HepG2 (cell line): ENCODE results near the gene RFC1. TPM values are rescaled to one million over a fixed set of nuclear protein-coding genes. Genes with fewer than 3 reads are reported as not detected.

Experiments
- DNMT1 ChIP-seq: sonication (generic); formaldehyde crosslinking; IDR thresholded peaks from 2 replicates; pipeline ENCODE4 v1.5.1; 2020; ENCODE audit warnings: mild to moderate bottlenecking, missing genetic modification reagents
- DNMT3B ChIP-seq: conservative IDR thresholded peaks from 2 replicates; pipeline ENCODE4 v1.6.1; 2016; ENCODE audit warnings: missing biosample characterization, control low read depth
- HNRNPUL1 ChIP-seq: fragments of 200-400 bp; formaldehyde crosslinking; IDR thresholded peaks from 2 replicates; pipeline ENCODE4 v1.6.1; 2017; ENCODE audit warnings: low read depth, mild to moderate bottlenecking, low read length, moderate library complexity
- MIER3 ChIP-seq: IDR thresholded peaks from 2 replicates; pipeline ENCODE4 v1.6.1; 2016; ENCODE audit warnings: missing compliant biosample characterization, borderline replicate concordance
- MXD4 ChIP-seq: IDR thresholded peaks from 2 replicates; pipeline ENCODE4 v1.6.1; 2016; ENCODE audit warnings: mild to moderate bottlenecking, missing biosample characterization, missing genetic modification reagents
- NFE2L2 ChIP-seq: fragments of 150-350 bp; IDR thresholded peaks from 2 replicates; pipeline ENCODE4 v1.6.1; 2014; ENCODE audit warnings: low read length
- NR1H2 ChIP-seq: sonication (generic); formaldehyde crosslinking; IDR thresholded peaks from 2 replicates; pipeline ENCODE4 v1.8.1; 2022; ENCODE audit warnings: low read depth, missing genetic modification reagents, borderline replicate concordance
- NR2F6 ChIP-seq, 2 experiments: IDR thresholded peaks; 2 replicates each; pipeline ENCODE4 v1.6.1; 2016; ENCODE audit warnings: antibody characterized with exemption in 1 of 2, mild to moderate bottlenecking in 1 of 2
- YY1 ChIP-seq: IDR thresholded peaks from 2 replicates; pipeline ENCODE4 v1.6.1; 2011; ENCODE audit warnings: low read length, low read depth, moderate library complexity, mild to moderate bottlenecking; ENCODE audit not compliant: insufficient read depth, insufficient replicate concordance
- ZFY ChIP-seq: sonication (generic); formaldehyde crosslinking; IDR thresholded peaks from 2 replicates; pipeline ENCODE4 v1.4.0; 2020; ENCODE audit warnings: missing genetic modification reagents
- ZFYVE20 ChIP-seq: sonication (generic); formaldehyde crosslinking; IDR thresholded peaks from 2 replicates; pipeline ENCODE4 v1.8.0; 2023; ENCODE audit warnings: low read depth, mild to moderate bottlenecking, moderate library complexity, missing genetic modification reagents, borderline replicate concordance
- ZNF737 ChIP-seq: sonication (generic); formaldehyde crosslinking; IDR thresholded peaks from 2 replicates; pipeline ENCODE4 v1.5.0; 2020; ENCODE audit warnings: missing genetic modification reagents, mild to moderate bottlenecking, borderline replicate concordance
- polyA plus RNA-seq, 8 experiments: library from polyadenylated mRNA; depleted of rRNA in 3 of 8; stranded (reverse) in 7 of 8; unstranded in 1 of 8; fragments of >200 nt; fragmentation: Illumina TruSeq in 4 of 8; extraction: Trizol in 4 of 8; gene quantifications; 2 replicates each; pipeline versions ENCODE4 v1.2.1 to v1.2.3, GENCODE V29; 2011 to 2016; ENCODE audit warnings: low read depth in 4 of 8, missing spikeins in 1 of 8, mixed read lengths in 1 of 8; ENCODE audit not compliant: insufficient read depth in 1 of 8
- total RNA-seq, 5 experiments: library from RNA; depleted of rRNA; stranded (reverse); fragments of >200 nt; fragmentation: Illumina TruSeq; extraction: Trizol; gene quantifications; 2 replicates each; pipeline ENCODE4 v1.2.3, GENCODE V29; 2016; ENCODE audit warnings: low read depth in 1 of 5
- TF ChIP-seq, protein P1 (sequence below): IDR thresholded peaks from 2 replicates; pipeline ENCODE4 v1.6.1; 2012; ENCODE audit warnings: low read length, improper control_type of control experiment
- TF ChIP-seq, protein P2 (sequence below), 2 experiments: sonication (generic) in 1 of 2; formaldehyde crosslinking in 1 of 2; IDR thresholded peaks; 2 replicates each; pipeline versions ENCODE4 v1.4.0 to v1.6.1; 2018 to 2020; ENCODE audit warnings: missing genetic modification reagents in 2 of 2, borderline replicate concordance in 1 of 2, low read depth in 1 of 2, mild to moderate bottlenecking in 1 of 2, missing biosample characterization in 1 of 2
- TF ChIP-seq, protein P3 (sequence below): sonication (generic); formaldehyde crosslinking; IDR thresholded peaks from 2 replicates; pipeline ENCODE4 v1.4.0; 2020; ENCODE audit warnings: missing genetic modification reagents
- TF ChIP-seq, protein P4 (sequence below): sonication (generic); formaldehyde crosslinking; IDR thresholded peaks from 2 replicates; pipeline ENCODE4 v1.4.0; 2020; ENCODE audit warnings: missing genetic modification reagents
- TF ChIP-seq, protein P5 (sequence below): sonication (generic); formaldehyde crosslinking; IDR thresholded peaks from 2 replicates; pipeline ENCODE4 v1.4.0; 2020; ENCODE audit warnings: missing genetic modification reagents, borderline replicate concordance
- TF ChIP-seq, protein P6 (sequence below): sonication (generic); formaldehyde crosslinking; IDR thresholded peaks from 2 replicates; pipeline ENCODE4 v1.4.0; 2020; ENCODE audit warnings: mild to moderate bottlenecking, missing genetic modification reagents

The RFC1 gene
- total and polyA plus RNA-seq, 2 of the 13 experiments (the other 11 are each of a cell fraction or from before 2014, with no cell fraction given) = 15.9 to 78.8 TPM

DNA sequence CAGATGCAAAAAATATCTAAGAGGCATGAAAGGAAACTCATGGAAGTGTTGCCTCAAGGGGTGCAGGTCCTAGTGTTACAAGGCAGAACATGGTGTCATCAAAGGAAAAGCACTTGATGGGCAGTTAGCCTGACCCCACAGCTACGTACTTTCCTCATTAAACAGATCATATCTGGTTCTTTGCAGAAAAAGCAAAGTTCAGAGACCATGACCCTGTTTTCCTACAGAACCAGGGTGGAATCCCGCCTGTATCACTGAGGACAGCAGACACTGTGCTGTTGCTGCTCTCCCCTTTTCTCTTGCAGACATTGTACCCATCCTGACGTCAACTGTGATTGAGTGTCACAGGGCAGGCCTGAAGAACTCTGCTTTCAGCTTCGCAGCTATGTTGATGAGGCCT, 91.7 kb downstream of the RFC1 start (continued):
- TF ChIP-seq, protein P1, sequence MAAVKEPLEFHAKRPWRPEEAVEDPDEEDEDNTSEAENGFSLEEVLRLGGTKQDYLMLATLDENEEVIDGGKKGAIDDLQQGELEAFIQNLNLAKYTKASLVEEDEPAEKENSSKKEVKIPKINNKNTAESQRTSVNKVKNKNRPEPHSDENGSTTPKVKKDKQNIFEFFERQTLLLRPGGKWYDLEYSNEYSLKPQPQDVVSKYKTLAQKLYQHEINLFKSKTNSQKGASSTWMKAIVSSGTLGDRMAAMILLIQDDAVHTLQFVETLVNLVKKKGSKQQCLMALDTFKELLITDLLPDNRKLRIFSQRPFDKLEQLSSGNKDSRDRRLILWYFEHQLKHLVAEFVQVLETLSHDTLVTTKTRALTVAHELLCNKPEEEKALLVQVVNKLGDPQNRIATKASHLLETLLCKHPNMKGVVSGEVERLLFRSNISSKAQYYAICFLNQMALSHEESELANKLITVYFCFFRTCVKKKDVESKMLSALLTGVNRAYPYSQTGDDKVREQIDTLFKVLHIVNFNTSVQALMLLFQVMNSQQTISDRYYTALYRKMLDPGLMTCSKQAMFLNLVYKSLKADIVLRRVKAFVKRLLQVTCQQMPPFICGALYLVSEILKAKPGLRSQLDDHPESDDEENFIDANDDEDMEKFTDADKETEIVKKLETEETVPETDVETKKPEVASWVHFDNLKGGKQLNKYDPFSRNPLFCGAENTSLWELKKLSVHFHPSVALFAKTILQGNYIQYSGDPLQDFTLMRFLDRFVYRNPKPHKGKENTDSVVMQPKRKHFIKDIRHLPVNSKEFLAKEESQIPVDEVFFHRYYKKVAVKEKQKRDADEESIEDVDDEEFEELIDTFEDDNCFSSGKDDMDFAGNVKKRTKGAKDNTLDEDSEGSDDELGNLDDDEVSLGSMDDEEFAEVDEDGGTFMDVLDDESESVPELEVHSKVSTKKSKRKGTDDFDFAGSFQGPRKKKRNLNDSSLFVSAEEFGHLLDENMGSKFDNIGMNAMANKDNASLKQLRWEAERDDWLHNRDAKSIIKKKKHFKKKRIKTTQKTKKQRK = no peak
- TF ChIP-seq, protein P2, sequence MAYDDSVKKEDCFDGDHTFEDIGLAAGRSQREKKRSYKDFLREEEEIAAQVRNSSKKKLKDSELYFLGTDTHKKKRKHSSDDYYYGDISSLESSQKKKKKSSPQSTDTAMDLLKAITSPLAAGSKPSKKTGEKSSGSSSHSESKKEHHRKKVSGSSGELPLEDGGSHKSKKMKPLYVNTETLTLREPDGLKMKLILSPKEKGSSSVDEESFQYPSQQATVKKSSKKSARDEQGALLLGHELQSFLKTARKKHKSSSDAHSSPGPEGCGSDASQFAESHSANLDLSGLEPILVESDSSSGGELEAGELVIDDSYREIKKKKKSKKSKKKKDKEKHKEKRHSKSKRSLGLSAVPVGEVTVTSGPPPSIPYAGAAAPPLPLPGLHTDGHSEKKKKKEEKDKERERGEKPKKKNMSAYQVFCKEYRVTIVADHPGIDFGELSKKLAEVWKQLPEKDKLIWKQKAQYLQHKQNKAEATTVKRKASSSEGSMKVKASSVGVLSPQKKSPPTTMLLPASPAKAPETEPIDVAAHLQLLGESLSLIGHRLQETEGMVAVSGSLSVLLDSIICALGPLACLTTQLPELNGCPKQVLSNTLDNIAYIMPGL (CRISPR knock-in tag; IDR thresholded peaks at IDR 0.05; ENCODE audit: borderline replicate concordance in 1 of 2, low read depth in 1 of 2) = no peak
- TF ChIP-seq DNMT1 (CRISPR knock-in tag) (no peak), ZFYVE20 (CRISPR knock-in tag) (no peak), MIER3 (CRISPR knock-in tag) (no peak), NR2F6 (IDR thresholded peaks at IDR 0.05) (peak; percentile 61), NR2F6 (CRISPR knock-in tag; IDR thresholded peaks at IDR 0.05) (peak; percentile 77), MXD4 (no peak), NR1H2 (CRISPR knock-in tag) (no peak), ZNF737 (CRISPR knock-in tag) (no peak), DNMT3B (CRISPR knock-in tag) (no peak), ZFY (CRISPR knock-in tag) (0 out of 2 replicates have a peak, but pooled peaks have one; percentile 23), HNRNPUL1 (no peak), NFE2L2 (no peak), YY1 (no peak)
- TF ChIP-seq, protein P3, sequence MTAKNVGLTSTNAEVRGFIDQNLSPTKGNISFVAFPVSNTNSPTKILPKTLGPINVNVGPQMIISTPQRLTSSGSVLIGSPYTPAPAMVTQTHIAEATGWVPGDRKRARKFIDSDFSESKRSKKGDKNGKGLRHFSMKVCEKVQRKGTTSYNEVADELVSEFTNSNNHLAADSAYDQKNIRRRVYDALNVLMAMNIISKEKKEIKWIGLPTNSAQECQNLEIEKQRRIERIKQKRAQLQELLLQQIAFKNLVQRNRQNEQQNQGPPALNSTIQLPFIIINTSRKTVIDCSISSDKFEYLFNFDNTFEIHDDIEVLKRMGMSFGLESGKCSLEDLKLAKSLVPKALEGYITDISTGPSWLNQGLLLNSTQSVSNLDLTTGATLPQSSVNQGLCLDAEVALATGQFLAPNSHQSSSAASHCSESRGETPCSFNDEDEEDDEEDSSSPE (CRISPR knock-in tag) = peak; percentile 23; the same call in 1 of the 2 replicates
- TF ChIP-seq, protein P4, sequence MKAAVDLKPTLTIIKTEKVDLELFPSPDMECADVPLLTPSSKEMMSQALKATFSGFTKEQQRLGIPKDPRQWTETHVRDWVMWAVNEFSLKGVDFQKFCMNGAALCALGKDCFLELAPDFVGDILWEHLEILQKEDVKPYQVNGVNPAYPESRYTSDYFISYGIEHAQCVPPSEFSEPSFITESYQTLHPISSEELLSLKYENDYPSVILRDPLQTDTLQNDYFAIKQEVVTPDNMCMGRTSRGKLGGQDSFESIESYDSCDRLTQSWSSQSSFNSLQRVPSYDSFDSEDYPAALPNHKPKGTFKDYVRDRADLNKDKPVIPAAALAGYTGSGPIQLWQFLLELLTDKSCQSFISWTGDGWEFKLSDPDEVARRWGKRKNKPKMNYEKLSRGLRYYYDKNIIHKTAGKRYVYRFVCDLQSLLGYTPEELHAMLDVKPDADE (CRISPR knock-in tag) = no peak
- TF ChIP-seq, protein P5, sequence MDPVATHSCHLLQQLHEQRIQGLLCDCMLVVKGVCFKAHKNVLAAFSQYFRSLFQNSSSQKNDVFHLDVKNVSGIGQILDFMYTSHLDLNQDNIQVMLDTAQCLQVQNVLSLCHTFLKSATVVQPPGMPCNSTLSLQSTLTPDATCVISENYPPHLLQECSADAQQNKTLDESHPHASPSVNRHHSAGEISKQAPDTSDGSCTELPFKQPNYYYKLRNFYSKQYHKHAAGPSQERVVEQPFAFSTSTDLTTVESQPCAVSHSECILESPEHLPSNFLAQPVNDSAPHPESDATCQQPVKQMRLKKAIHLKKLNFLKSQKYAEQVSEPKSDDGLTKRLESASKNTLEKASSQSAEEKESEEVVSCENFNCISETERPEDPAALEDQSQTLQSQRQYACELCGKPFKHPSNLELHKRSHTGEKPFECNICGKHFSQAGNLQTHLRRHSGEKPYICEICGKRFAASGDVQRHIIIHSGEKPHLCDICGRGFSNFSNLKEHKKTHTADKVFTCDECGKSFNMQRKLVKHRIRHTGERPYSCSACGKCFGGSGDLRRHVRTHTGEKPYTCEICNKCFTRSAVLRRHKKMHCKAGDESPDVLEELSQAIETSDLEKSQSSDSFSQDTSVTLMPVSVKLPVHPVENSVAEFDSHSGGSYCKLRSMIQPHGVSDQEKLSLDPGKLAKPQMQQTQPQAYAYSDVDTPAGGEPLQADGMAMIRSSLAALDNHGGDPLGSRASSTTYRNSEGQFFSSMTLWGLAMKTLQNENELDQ (CRISPR knock-in tag) = no peak
- TF ChIP-seq, protein P6, sequence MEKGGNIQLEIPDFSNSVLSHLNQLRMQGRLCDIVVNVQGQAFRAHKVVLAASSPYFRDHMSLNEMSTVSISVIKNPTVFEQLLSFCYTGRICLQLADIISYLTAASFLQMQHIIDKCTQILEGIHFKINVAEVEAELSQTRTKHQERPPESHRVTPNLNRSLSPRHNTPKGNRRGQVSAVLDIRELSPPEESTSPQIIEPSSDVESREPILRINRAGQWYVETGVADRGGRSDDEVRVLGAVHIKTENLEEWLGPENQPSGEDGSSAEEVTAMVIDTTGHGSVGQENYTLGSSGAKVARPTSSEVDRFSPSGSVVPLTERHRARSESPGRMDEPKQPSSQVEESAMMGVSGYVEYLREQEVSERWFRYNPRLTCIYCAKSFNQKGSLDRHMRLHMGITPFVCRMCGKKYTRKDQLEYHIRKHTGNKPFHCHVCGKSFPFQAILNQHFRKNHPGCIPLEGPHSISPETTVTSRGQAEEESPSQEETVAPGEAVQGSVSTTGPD (CRISPR knock-in tag) = no peak
